GM19025 (cell line): Measurements from ENCODE around the gene SGMS2.
A peak's percentile ranks its signal among the peaks of the same experiment; 100 is the strongest.

Source experiments
- ATAC-seq: cut with Tn5 transposase; IDR thresholded peaks from one replicate; pipeline ENCODE4 v1.9.1; 2021; ENCODE audit warnings: mild to moderate bottlenecking, low read depth, moderate library complexity; ENCODE audit not compliant: unreplicated experiment

Gene SGMS2

GRCh38 chr4:107863850-107864371 lies 39.2 kb downstream of the SGMS2 start:
- no peak for ATAC-seq

- no peak for ATAC-seq
Observed at GRCh38 chr4:107866726-107867125, 42.0 kb downstream of the SGMS2 start.

DNA sequence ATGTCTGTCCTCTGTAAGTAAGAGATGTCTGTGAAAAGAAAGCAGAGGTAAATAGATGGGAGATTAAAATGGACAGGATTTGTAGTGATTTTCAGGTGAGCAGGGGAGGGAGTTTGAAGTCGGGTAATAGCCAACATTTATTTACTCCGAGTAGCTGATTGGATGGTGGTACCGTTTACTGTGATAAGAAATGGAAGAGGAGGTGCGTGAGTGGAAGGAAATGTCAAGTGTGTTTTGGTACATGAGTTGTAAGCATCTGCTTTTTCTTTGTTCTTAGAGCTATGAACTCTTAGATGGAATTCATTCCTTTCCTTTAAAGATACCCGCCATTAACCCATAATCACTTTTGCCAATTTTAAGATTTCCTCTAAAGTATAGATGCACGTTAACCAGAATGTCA lies 45.5 kb downstream of the SGMS2 start:
- ATAC-seq = no peak

GRCh38 chr4:107870916-107871786 lies 46.4 kb downstream of the SGMS2 start:
- ATAC-seq = no peak

GRCh38 chr4:107874024-107874423 lies 49.3 kb downstream of the SGMS2 start:
- no peak for ATAC-seq

- no peak for ATAC-seq
Observed at GRCh38 chr4:107876099-107876498, 51.4 kb downstream of the SGMS2 start.

DNA sequence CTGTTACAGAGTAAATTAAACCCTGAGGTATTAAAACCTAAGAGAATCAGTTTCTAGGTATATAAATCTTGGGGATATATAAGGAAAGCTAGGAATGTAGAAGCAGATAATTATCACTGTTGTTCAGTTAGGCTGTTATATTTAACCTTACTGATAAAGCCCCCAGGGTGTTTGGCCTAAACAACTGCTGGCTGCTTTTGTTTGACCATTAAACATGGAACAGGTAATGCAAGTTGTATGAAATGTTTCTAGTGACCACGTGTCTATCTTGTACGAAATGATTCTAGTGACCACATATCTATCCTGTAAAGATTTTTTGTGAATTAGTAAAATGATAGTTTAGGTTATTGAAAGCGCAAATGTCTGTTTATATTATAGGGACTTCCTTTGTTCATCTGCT lies 52.6 kb downstream of the SGMS2 start:
- ATAC-seq = no peak

DNA sequence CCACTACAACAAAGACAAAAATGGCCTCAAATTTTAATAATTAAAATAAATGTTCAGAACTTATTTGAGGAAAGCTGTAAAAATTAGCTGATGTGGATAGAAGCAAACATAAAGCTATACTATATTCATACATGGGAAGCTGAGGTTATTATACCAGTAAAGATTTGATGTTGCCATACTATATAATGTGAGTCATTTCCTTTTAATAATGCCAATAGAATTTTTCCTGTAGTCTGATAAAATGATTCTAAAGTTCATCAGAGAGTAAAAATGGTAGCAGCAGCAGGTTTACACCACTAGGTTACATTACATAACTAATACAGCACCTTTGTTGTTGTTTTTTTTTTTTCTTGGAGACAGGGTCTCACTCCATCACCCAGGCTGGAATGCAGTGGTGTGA lies 61.1 kb downstream of the SGMS2 start:
- ATAC-seq = no peak

- no peak for ATAC-seq
Observed at GRCh38 chr4:107888237-107888636, 63.5 kb downstream of the SGMS2 start.

GRCh38 chr4:107890779-107891178 lies 66.0 kb downstream of the SGMS2 start:
- no peak for ATAC-seq

DNA sequence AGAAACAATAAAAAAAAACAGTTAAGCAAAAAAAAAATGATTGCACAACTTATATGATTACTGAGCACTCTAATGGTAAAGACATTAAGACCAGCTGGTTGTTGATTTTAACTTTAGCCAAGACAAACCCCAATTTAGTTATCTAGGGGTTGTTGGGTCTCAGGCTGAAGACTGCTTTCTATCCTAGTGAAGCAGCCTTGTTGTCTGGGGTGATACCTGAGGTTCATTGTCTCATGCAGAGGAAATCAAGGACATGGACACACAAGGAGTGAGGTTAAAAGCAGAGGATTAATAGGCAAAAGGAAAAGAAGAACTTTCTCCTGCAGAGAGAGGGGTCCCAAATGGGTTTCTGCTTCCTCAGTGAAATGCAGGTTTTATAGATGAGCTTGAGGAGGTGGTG lies 66.6 kb downstream of the SGMS2 start:
- ATAC-seq = no peak

DNA sequence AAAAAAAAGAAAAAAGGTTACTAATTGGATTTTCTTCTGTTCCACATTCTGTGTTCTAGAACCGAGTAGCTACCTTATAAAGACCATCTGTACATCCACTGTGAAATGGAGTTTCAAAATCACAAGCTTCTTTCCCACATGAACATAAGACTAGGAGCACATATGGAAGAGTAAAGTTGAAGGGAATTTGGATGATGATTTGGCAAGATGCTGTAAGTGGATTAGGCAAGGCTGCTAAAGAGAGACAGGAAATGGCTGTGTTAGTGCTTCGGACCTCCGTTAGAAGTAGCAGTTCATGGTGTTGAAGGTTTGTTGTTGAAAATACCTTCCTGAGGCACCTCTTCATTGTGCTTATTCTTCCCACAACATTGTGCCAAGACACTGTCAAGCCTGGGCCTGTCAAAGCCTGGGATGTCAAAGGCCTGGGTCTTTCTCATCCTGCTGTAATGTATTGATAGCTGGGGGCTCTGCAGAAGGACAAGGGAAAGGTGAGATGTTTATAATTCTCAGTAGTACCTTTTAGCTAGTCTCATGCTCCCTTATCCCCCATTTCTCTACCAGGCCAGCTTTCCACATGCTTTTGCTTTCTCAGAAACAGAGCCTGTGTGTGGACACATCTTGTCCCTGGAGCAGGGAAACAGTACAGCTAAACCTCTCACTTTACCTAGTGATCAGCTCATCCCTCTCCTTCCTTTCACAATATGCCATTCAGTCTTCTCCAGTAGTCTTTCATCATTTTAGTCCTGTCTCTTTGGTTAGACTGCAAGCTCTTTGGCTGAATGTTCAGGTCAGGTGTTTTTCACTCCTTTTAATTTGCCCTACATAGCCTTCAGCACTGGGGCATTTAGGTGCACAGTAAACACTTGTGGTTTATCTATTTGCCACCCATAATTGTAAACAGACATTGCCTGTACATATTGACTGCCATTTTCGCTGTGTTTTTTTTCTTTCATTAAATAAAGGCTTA lies 68.7 kb downstream of the SGMS2 start:
- no peak for ATAC-seq

GRCh38 chr4:107894138-107894603 lies 69.4 kb downstream of the SGMS2 start:
- no peak for ATAC-seq

DNA sequence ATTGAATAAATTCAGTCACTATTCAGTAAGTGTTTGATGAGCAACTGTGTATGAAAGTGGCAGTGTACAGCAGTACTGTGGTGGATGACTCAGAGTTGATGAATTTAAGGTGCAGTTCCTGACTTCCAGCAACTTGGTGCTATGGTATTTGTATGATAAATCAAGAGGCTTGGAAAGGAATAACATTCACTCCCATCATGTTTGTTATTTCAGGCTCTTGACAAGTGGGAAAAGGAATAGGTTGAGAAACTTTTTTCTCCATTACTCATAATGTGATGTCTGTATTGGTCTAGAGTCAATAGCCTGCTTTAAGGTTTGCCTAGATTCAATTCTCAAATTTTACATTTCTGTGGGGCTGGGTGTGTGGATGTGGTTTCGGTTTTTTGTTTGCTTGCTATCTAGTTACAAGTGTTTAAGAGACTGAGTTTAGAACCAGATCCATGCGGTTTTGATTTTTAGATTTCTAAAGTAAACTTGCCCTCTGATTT lies 71.5 kb downstream of the SGMS2 start:
- no peak for ATAC-seq

GRCh38 chr4:107896646-107897045 lies 71.9 kb downstream of the SGMS2 start:
- ATAC-seq = no peak

DNA sequence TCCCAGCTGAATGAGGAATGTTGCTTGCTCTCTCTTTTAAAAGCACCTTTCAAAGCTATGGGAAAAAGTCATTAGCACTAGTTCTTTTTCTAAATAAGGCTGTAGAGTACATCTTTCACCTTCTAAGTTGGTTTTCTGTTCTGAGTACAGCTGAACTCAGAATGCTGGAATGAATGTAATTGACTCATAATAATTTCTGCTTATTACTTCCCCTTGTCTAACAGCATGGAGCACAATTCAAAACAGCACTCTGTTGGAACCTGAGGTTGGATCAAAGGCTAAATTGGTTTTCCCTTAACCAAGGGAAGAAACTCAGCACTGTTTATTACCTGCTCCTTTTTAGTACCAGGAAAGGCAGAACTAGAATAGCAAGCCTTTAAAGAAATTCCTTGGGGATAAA lies 73.1 kb downstream of the SGMS2 start:
- ATAC-seq = no peak

GRCh38 chr4:107900067-107900466 lies 75.3 kb downstream of the SGMS2 start:
- no peak for ATAC-seq

GRCh38 chr4:107900508-107900907 lies 75.8 kb downstream of the SGMS2 start:
- no peak for ATAC-seq

- no peak for ATAC-seq
Observed at GRCh38 chr4:107901213-107901934, 76.6 kb downstream of the SGMS2 start.

- peak; percentile 89 for ATAC-seq
Observed at GRCh38 chr4:107902715-107903114, 78.0 kb downstream of the SGMS2 start.
